Pons (tissue), 1 donor: ENCODE measurements around the gene BCAS3.
"Not testable (repeated sequence)": the region's sequence is repeated elsewhere in the genome, so short reads cannot be mapped to it uniquely, and the experiment has no call there.

Experiments
- DNase-seq: peaks from one replicate; pipeline ENCODE4 v3.0.0-alpha.2; 2016; ENCODE audit warnings: low spot score

The BCAS3 gene

DNA sequence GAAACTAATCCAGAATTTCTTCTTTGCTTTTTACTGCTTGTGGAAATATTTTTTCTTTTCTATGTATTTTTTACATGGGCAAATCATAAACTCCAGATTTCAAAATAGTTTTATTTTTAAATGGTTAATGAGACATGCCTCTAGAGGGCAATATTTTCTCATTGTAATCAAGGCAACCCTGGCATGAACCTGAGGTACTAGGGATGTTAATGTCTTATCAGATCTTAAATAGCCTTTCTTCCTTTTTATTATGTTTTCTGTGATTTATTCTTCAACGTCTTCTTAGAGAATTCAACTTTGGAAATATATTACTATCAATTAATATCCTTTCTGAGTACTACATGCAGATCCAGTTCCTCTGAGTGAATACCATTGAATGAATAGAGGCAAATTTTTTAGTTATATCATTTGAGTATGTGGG is 324.7 kb downstream of the BCAS3 start:
- DNase-seq: peak; percentile 62

- DNase-seq: no peak
Observed at GRCh38 chr17:61005358-61005757, 327.7 kb downstream of the BCAS3 start.

DNA sequence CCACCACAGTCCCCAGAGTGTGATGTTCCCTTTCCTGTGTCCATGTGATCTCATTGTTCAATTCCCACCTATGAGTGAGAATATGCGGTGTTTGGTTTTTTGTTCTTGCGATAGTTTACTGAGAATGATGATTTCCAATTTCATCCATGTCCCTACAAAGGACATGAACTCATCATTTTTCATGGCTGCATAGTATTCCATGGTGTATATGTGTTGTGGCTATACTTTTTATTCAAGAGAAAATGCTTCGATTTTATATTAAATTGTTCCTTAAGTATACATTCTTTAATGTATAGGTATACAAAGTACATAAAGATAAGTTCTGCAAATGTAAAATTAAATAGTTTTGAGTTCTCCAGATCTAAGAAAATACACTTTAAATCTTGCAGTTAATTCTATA is 328.3 kb downstream of the BCAS3 start:
- DNase-seq: not testable (repeated sequence)

GRCh38 chr17:61007980-61008379 is 330.3 kb downstream of the BCAS3 start:
- peak; percentile 37 for DNase-seq

DNA sequence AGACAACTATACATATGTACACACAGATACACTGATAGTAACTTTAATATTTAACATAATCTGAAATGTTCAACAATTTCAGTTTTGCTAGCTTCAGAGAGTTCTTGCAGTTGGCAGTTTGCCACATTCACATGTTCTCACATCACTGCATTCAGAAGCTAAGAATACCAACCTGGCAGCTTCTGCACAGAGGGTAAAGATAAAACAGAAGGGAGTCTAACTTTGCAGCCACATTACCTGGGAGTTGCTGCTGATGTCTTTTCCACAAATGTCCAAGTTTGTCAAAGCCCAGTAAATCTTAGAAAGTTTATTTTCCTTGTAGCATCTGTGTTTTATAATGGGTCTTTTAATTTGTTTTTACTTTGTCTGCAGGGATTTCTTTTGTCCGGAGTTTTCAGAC is 332.0 kb downstream of the BCAS3 start:
- DNase-seq: no peak

GRCh38 chr17:61010661-61011170 is 333.1 kb downstream of the BCAS3 start:
- DNase-seq: no peak

DNA sequence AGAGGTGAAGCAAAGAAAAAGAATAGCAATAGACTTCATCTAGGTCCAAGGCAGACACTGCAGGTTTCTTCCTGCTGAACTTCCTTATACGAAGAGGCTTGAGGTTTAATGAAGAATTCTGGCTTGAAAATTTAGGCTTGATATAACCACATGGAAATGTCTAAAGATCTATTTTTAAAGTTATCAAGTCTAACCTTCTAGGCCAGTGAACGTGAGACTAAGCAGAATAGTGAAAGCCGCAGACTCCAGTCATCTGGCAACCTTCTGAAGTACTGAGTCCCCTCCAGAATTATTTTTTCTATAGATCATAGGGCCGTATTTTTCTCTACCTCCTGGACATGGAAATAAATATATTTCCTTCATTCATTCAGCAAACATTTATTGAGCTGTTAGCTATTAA is 333.6 kb downstream of the BCAS3 start:
- DNase-seq: no peak

- no peak for DNase-seq
Observed at GRCh38 chr17:61015966-61016365, 338.3 kb downstream of the BCAS3 start.

- no peak for DNase-seq
Observed at GRCh38 chr17:61017317-61018006, 339.8 kb downstream of the BCAS3 start.

DNA sequence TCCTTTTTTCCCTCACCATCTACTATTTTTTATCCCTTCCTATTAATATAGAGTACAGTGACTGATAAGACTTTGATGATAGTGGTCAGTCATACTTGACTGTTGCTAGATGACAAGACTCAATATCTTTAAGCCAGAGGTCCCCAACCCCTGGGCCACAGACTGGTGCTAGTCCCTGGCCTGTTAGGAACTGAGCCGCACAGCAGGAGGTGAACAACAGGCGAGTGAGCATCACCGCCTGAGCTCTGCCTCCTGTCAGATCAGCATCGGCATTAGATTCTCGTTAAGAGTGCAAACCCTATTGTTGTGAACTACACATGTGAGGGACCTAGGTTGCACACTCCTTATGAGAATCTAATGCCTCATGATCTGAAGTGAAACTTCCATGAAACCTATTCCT is 341.3 kb downstream of the BCAS3 start:
- no peak for DNase-seq

- no peak for DNase-seq
Observed at GRCh38 chr17:61023996-61024395, 346.3 kb downstream of the BCAS3 start.

DNA sequence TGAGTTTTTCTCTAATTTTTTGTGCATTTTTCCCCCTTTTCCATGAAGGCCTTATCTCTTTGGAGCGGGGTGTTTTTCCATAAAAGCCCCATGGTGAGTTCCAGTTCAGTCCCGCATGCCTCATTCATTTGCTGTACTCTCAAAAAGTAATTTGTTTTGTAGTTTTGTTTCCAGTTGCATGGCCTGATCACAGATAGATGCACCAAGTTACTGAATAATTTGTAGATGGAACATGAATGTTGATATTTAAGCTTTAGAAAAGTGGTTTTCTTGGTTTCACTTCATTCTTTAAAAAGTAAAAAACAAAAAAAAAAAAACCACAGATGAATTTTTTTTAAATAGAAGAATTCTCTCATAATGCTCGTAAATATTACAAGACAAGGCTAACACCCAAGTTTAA is 349.2 kb downstream of the BCAS3 start:
- DNase-seq: no peak

DNA sequence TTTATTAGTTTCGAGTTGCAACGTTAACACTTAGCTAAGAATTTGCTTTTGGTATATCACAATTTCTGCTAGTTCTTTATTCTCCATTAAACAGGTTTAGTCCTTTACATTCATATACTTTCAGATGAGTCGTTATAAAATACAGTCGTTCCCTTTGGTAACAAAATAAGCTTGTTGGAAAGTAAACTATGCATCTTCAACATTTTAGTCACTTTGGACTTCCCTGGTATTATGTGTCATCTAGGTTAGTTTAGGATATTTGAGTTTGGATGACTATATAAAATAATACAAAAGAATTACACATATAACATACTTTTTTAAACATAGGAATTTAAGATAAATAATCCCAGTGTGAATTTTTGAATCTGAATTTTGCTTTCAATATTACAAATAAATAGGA is 351.5 kb downstream of the BCAS3 start:
- DNase-seq: no peak

DNA sequence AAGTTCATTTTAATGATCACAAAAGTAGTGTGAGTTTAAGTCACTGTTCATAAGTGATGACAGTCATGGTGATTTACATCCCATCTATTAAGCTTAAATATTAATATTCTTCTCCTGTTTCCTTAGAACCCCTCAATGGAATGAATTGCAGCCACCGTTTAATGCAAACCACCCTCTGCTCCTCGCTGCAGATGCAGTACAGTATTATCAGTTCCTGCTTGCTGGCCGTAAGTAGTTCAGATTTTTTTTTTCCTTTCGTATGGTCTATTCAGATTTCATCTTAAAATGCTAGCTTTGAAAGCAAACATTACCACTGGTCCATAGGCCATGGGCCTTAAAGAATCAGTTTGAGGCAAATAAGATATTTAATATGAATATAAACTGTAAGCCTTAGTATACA is 363.0 kb downstream of the BCAS3 start:
- no peak for DNase-seq

- DNase-seq: not testable (repeated sequence)
Observed at GRCh38 chr17:61042348-61042747, 364.7 kb downstream of the BCAS3 start.

- DNase-seq: no peak
Observed at GRCh38 chr17:61047515-61047914, 369.9 kb downstream of the BCAS3 start.

- DNase-seq: no peak
Observed at GRCh38 chr17:61048376-61049106, 370.9 kb downstream of the BCAS3 start.

DNA sequence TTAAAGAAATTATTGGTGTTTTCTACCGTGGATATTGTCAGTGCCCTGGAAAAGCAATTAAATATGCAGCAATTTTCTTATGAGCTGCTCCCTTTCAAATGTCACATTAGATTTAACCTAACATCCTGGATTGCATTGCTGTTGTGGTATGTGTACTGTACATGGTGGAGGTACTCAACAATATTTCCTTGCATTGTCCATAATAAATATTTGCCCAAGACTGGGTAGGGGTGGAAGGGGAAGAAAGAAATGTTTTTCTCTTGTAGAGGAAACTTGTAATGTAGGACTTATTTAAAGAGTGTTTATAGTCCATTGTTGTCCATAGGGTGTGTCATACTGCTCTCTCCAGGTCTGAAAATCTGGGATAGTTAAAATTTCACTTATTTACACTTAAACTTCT is 375.8 kb downstream of the BCAS3 start:
- DNase-seq: no peak

- no peak for DNase-seq
Observed at GRCh38 chr17:61054436-61054835, 376.8 kb downstream of the BCAS3 start.

GRCh38 chr17:61057257-61057656 is 379.6 kb downstream of the BCAS3 start:
- DNase-seq: no peak

- no peak for DNase-seq
Observed at GRCh38 chr17:61058066-61058465, 380.4 kb downstream of the BCAS3 start.

DNA sequence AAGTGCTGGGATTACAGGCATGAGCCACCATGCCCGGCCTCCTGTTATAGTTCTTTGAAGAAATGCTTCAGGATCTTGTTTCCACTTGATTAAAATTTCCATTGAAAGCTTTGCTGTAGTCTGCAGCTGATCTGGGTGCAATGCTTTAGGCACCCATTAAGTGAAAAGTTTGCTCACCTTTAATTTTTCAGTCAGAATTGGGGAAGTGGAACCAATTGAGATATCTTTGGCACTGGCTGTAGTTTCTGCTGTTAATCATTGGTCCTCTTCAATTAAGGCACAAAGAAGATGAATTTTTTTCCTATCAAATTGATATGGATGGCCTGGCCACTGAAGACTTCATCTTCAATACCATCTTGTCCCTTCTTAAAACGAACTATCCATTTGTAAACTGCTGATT is 385.9 kb downstream of the BCAS3 start:
- DNase-seq: no peak
